K562 (cell line): ENCODE measurements around the gene NAA15. TPM values are rescaled to one million over a fixed set of nuclear protein-coding genes. Genes with fewer than 3 reads are reported as not detected.
A peak's percentile ranks its signal among the peaks of the same experiment; 100 is the strongest.

ENCODE experiments used
- ATAC-seq: fragments of 200-7000 bp; cut with Tn5 transposase; 3 replicates; pipeline ENCODE4 v1.9.1; 2020; ENCODE audit warnings: moderate library complexity
- BruUV-seq: library from RNA; stranded (reverse); fragments of 400-500 nt; replicated peaks from 2 replicates; lab custom pipeline; 2021; lab: Mats Ljungman, UMichigan
- CTCF ChIA-PET: fragments of 300-600 bp; formaldehyde crosslinking; extraction: SDS; loops from one replicate; lab custom pipeline; 2021; ENCODE audit warnings: low intra/inter-chr PET ratio; lab: Yijun Ruan, JAX
- POLR2A ChIA-PET: fragments of 300-600, 350-650 bp; sonication (Branson Sonifier 250); formaldehyde crosslinking; extraction: SDS; loops from one replicate; lab custom pipeline; 2021; ENCODE audit warnings: antibody characterized with exemption, inconsistent platforms; lab: Yijun Ruan, JAX
- DNase-seq, 4 experiments: peaks; one replicate each; pipeline versions ENCODE4 v3.0.0 to v3.0.0-alpha.2; 2011 to 2018; ENCODE audit warnings: low spot score in 3 of 4, mixed read lengths in 3 of 4; ENCODE audit errors: extremely low read depth in 1 of 4
- FAIRE-seq: peaks from 2 replicates; lab custom pipeline; 2011; peaks lifted over from hg19 to GRCh38; lab: Jason Lieb, UNC
- H2AFZ ChIP-seq: 2 replicates; pipeline ENCODE4 v1.6.0; 2011; ENCODE audit warnings: low read depth, low read length, control low read depth, inconsistent platforms
- H3K27ac ChIP-seq: fragments of 200-600 bp; 3 replicates; pipeline ENCODE4 v1.8.0; 2011; ENCODE audit warnings: low read depth, mild to moderate bottlenecking, control low read depth, inconsistent platforms, low read length, moderate library complexity, mixed read lengths; ENCODE audit errors: extremely low read depth
- H3K27me3 ChIP-seq, 2 experiments: fragments of 300-600 bp in 1 of 2; 2 replicates in 1 of 2; 3 replicates in 1 of 2; pipeline versions ENCODE4 v1.6.0 to v1.8.0; 2011; ENCODE audit warnings: inconsistent platforms in 2 of 2, low read length in 2 of 2, mild to moderate bottlenecking in 1 of 2, mixed read lengths in 1 of 2, moderate library complexity in 1 of 2; ENCODE audit not compliant: control insufficient read depth in 2 of 2, insufficient read depth in 2 of 2
- H3K36me3 ChIP-seq: fragments of 300-600 bp; 3 replicates; pipeline ENCODE4 v1.8.0; 2011; ENCODE audit warnings: mild to moderate bottlenecking, low read length, inconsistent platforms; ENCODE audit not compliant: control insufficient read depth, insufficient read depth
- H3K4me1 ChIP-seq, 2 experiments: fragments of 200-600 bp in 1 of 2; replicated peaks in 1 of 2; 2 replicates in 1 of 2; 3 replicates in 1 of 2; pipeline versions ENCODE4 v1.5.1 to v1.8.0; 2011; ENCODE audit warnings: inconsistent platforms in 2 of 2, low read length in 2 of 2, mild to moderate bottlenecking in 1 of 2, mixed read lengths in 1 of 2, moderate library complexity in 1 of 2; ENCODE audit not compliant: control insufficient read depth in 2 of 2, insufficient read depth in 2 of 2
- H3K4me2 ChIP-seq: 2 replicates; pipeline ENCODE4 v1.6.1; 2011; ENCODE audit warnings: low read length, control low read depth, inconsistent platforms, mixed read lengths; ENCODE audit not compliant: insufficient read depth
- H3K4me3 ChIP-seq: fragments of 200-600 bp; sonication (generic), shearing (Covaris generic); 2 replicates; pipeline ENCODE4 v1.5.1; 2016; ENCODE audit warnings: control low read depth, inconsistent platforms
- H3K79me2 ChIP-seq: fragments of 200-600 bp; 3 replicates; pipeline ENCODE4 v1.8.0; 2011; ENCODE audit warnings: low read length, inconsistent platforms; ENCODE audit not compliant: control insufficient read depth, insufficient read depth
- H3K9ac ChIP-seq, 2 experiments: 2 replicates each; pipeline versions ENCODE4 v1.6.0 to v1.6.1; 2011; ENCODE audit warnings: low read depth in 2 of 2, low read length in 2 of 2, control low read depth in 1 of 2, inconsistent platforms in 1 of 2, mild to moderate bottlenecking in 1 of 2, mixed read lengths in 1 of 2; ENCODE audit not compliant: insufficient read depth in 1 of 2
- H3K9me1 ChIP-seq: one replicate; pipeline ENCODE4 v1.6.0; 2011; ENCODE audit warnings: inconsistent platforms, mild to moderate bottlenecking, low read length, moderate library complexity; ENCODE audit not compliant: control insufficient read depth, insufficient read depth
- H3K9me3 ChIP-seq: replicated peaks from 2 replicates; pipeline ENCODE4 v1.5.1; 2011; ENCODE audit warnings: low read depth, low read length, inconsistent platforms; ENCODE audit not compliant: control insufficient read depth, insufficient read depth
- H4K20me1 ChIP-seq: replicated peaks from 2 replicates; pipeline ENCODE4 v1.6.1; 2011; ENCODE audit warnings: low read length, inconsistent platforms, mixed read lengths; ENCODE audit not compliant: control insufficient read depth, insufficient read depth
- CTCF ChIP-seq, 3 experiments: IDR thresholded peaks in 2 of 3; conservative IDR thresholded peaks in 1 of 3; 2 replicates each; pipeline ENCODE4 v1.5.1; 2011 to 2012; ENCODE audit warnings: low read length in 3 of 3, mild to moderate bottlenecking in 3 of 3, control low read depth in 2 of 3, improper control_type of control experiment in 1 of 3, inconsistent platforms in 1 of 3, low read depth in 1 of 3, mixed read lengths in 1 of 3, moderate library complexity in 1 of 3; ENCODE audit not compliant: insufficient read depth in 2 of 3
- ZBTB11 ChIP-seq, 3 experiments: fragments of 200-800 bp in 1 of 3; fragments of 250-450 bp in 1 of 3; fragments of 450-650 bp in 1 of 3; sonication (Bioruptor Pico) in 1 of 3; sonication (Bioruptor generic) in 1 of 3; formaldehyde crosslinking in 1 of 3; IDR thresholded peaks; 2 replicates each; pipeline versions ENCODE4 v1.6.1 to v1.8.0; 2016 to 2022; ENCODE audit warnings: mild to moderate bottlenecking in 2 of 3, missing genetic modification characterization in 2 of 3, missing compliant biosample characterization in 1 of 3, moderate library complexity in 1 of 3
- ZNF551 ChIP-seq: fragments of 250-450 bp; sonication (Bioruptor Pico); IDR thresholded peaks from 2 replicates; pipeline ENCODE4 v1.5.0; 2021; ENCODE audit warnings: mild to moderate bottlenecking, moderate library complexity
- ZNF609 ChIP-seq: sonication (generic); formaldehyde crosslinking; IDR thresholded peaks from 2 replicates; pipeline ENCODE4 v1.8.1; 2023; ENCODE audit warnings: missing genetic modification reagents, mild to moderate bottlenecking, borderline replicate concordance
- WGBS: fragments of 100-300 bp; shearing (Covaris generic); methylation state at CpG from one replicate; pipeline ENCODE4 v1.1.6; 2016; ENCODE audit warnings: low coverage, mixed read lengths; ENCODE audit not compliant: insufficient coverage; ENCODE audit errors: missing lambda C conversion rate; 5-methylcytosine and 5-hydroxymethylcytosine counted together
- in situ Hi-C: fragments of 300-500 bp; cut with MboI; formaldehyde crosslinking; loops from 4 replicates; pipeline ENCODE4 v1.15.0; 2018; ENCODE audit warnings: inconsistent platforms, mixed read lengths
- intact Hi-C: fragments of 100-400 bp; cut with micrococcal nuclease; formaldehyde crosslinking; loops from 2 replicates; pipeline ENCODE4 v1.14.2; 2022
- polyA plus RNA-seq, 8 experiments: library from polyadenylated mRNA; depleted of rRNA in 4 of 8; stranded (reverse) in 5 of 8; unstranded in 3 of 8; fragments of >200 nt; fragmentation: Nextera tagmentation in 2 of 8; fragmentation: Illumina TruSeq in 1 of 8; extraction: Ambion mirVana in 2 of 8; extraction: Trizol in 1 of 8; gene quantifications; 2 replicates each; pipeline versions ENCODE4 v1.2.1 to v1.2.3, GENCODE V29; 2011 to 2014; ENCODE audit warnings: inconsistent platforms in 1 of 8, missing spikeins in 1 of 8
- total RNA-seq, 7 experiments: library from RNA; depleted of rRNA in 6 of 7; stranded (reverse); fragments of >200 nt in 6 of 7; fragmentation: Illumina TruSeq in 2 of 7; extraction: Trizol in 2 of 7; gene quantifications; 2 replicates each; pipeline versions ENCODE4 v1.2.1 to v1.2.3, GENCODE V29; 2011 to 2021; ENCODE audit warnings: low replicate concordance in 1 of 7

The NAA15 gene
- total and polyA plus RNA-seq, 9 of the 15 experiments (the other 6 are each of a cell fraction or from before 2014, with no cell fraction given), result 37.8 to 117 (median 63.2) TPM

GRCh38 chr4:139403462-139403861 lies 102.2 kb downstream of the NAA15 start:
- in situ Hi-C loops (no loop called here), intact Hi-C loops (loop anchor here (5.0 kb wide), 1 partner anchor 94 kb away; no protein-coding TSS in a partner anchor)
- POLR2A ChIA-PET, result no interaction called here
- no TSS peak for BruUV-seq
- H3K4me1 ChIP-seq, result no peaks in the 10 kb centered on the region
- no peaks in the 10 kb centered on the region for H3K9me1 ChIP-seq
- TF ChIP-seq ZNF551, result no peak
- TF ChIP-seq CTCF (IDR thresholded peaks at IDR 0.05 in 2 of 3, conservative IDR thresholded peaks at IDR 0.05 in 1 of 3; ENCODE audit: insufficient read depth in 2 of 3, low read depth in 1 of 3, low read length in 3 of 3), result peak in 1 of 3 experiments; percentile 41; a peak in 2 of 6 replicates
- no peaks in the 10 kb centered on the region for H3K79me2 ChIP-seq
- H3K9me3 ChIP-seq, result no peaks in the 10 kb centered on the region
- H4K20me1 ChIP-seq, result no peaks in the 10 kb centered on the region
- H3K4me2 ChIP-seq, result no peak overlapping the region
- peaks cover 10% of the 10 kb centered on the region; the same call in 1 of the 3 replicates for H3K36me3 ChIP-seq
- no peak overlapping the region for H3K4me3 ChIP-seq
- CTCF ChIA-PET, result no interaction called here
- FAIRE-seq (no peak), DNase-seq (no peak), ATAC-seq (peak; percentile 54)
- 77% methylated on average over 3 of the region's 3 CpGs for WGBS
- H3K9ac ChIP-seq, result no peak overlapping the region
- H2AFZ ChIP-seq, result no peak overlapping the region
- no peak overlapping the region for H3K27ac ChIP-seq
- no peaks in the 10 kb centered on the region for H3K27me3 ChIP-seq

GRCh38 chr4:139410312-139410711 lies 109.0 kb downstream of the NAA15 start:
- CTCF ChIA-PET, result no interaction called here
- TF ChIP-seq ZBTB11 (CRISPR knock-in tag; IDR thresholded peaks at IDR 0.05), result no peak
- no peak for TF ChIP-seq ZNF609 (CRISPR knock-in tag)

More at GRCh38 chr4:139410312-139410711, 109.0 kb downstream of the NAA15 start:
- Histone ChIP-seq H3K9me1 (no peaks in the 10 kb centered on the region), H3K27ac (no peak overlapping the region), H3K36me3 (no peaks in the 10 kb centered on the region), H3K4me1 (no peaks in the 10 kb centered on the region), H4K20me1 (no peaks in the 10 kb centered on the region), H3K9ac (no peak overlapping the region), H3K9me3 (no peaks in the 10 kb centered on the region), H3K4me3 (no peak overlapping the region), H3K4me2 (no peak overlapping the region), H3K27me3 (no peaks in the 10 kb centered on the region), H2AFZ (no peak overlapping the region), H3K79me2 (no peaks in the 10 kb centered on the region)
- in situ Hi-C loops (no loop called here), intact Hi-C loops (no loop called here)
- FAIRE-seq (no peak), DNase-seq (no peak), ATAC-seq (no peak)
- BruUV-seq, result no TSS peak
- POLR2A ChIA-PET, result no interaction called here
